Activated T-helper 1 cell treated with anti-CD3 and anti-CD28 coated beads, Interleukin-12 subunit alpha, Interleukin-12 subunit beta, Interleukin-2, Interleukin-4 antibody, amounts not matched to agents 30 ng/mL and 10 ng/mL and 1 ng/mL, durations not matched to agents 14 hours and 24 hours and 36 hours (primary cell): ENCODE results near the gene CDC25C. TPM values are rescaled to one million over a fixed set of nuclear protein-coding genes. Genes with fewer than 3 reads are reported as not detected.

Source experiments
- DNase-seq: peaks from one replicate; pipeline ENCODE4 v3.0.0; 2021; ENCODE audit warnings: low spot score
- H3K27ac Mint-ChIP-seq: one replicate; pipeline ENCODE4 v1.8.0; 2021; ENCODE audit warnings: mild to moderate bottlenecking, mixed read lengths
- H3K27me3 Mint-ChIP-seq: one replicate; pipeline ENCODE4 v1.8.0; 2022; ENCODE audit warnings: mild to moderate bottlenecking, moderate library complexity, mixed read lengths; ENCODE audit not compliant: insufficient read depth
- H3K36me3 Mint-ChIP-seq: one replicate; pipeline ENCODE4 v1.8.0; 2021; ENCODE audit warnings: low read depth, mixed read lengths
- H3K4me1 Mint-ChIP-seq: one replicate; pipeline ENCODE4 v1.8.0; 2021; ENCODE audit warnings: low read depth, mixed read lengths
- H3K4me3 Mint-ChIP-seq: one replicate; pipeline ENCODE4 v1.8.0; 2021; ENCODE audit warnings: mild to moderate bottlenecking, moderate library complexity, mixed read lengths
- H3K9me3 Mint-ChIP-seq: one replicate; pipeline ENCODE4 v1.8.0; 2021; ENCODE audit warnings: mixed read lengths
- intact Hi-C: fragments of 100-400 bp; cut with micrococcal nuclease; formaldehyde crosslinking; loops from one replicate; pipeline ENCODE4 v1.15.1; 2024
- total RNA-seq: library from RNA; stranded (reverse); gene quantifications from 2 replicates; pipeline ENCODE4 v1.2.3, GENCODE V29; 2022

CDC25C gene
- total RNA-seq, 1 donor from 2014 or later: 5.6 TPM

DNA sequence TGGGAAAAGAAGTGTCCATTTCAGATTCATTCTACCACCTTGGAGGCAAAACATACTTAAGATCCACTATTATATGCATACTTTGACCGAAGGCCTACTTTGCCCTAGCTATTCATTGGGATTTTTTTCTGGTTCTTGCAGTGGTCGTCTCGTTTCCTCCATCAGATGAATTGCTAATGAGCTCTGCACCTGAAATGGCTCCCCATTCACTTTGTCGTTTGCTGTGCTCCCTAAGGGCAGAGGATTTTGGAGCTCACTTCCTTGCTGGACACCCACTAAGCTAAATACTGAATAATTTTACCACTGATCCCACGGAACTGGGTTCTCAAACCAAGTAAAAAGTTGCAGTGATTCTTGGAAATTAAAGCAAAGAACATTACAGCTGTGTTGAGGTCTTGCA lies 22.8 kb upstream of the CDC25C start:
- Mint-ChIP-seq H3K4me3 (peak overlapping the region; percentile 100), H3K36me3 (peaks cover 9% of the 10 kb centered on the region), H3K4me1 (peaks cover 51% of the 10 kb centered on the region), H3K27ac (peak overlapping the region; percentile 97), H3K27me3 (peaks cover 3% of the 10 kb centered on the region), H3K9me3 (peaks cover 7% of the 10 kb centered on the region)
- intact Hi-C loops: loop anchor here (5.0 to 10.0 kb wide), 3 partner anchors 322 to 1210 kb away; partner anchors contain the start of genes FAM13B, HNRNPA0 and UBE2D2
- no peak for DNase-seq

DNA sequence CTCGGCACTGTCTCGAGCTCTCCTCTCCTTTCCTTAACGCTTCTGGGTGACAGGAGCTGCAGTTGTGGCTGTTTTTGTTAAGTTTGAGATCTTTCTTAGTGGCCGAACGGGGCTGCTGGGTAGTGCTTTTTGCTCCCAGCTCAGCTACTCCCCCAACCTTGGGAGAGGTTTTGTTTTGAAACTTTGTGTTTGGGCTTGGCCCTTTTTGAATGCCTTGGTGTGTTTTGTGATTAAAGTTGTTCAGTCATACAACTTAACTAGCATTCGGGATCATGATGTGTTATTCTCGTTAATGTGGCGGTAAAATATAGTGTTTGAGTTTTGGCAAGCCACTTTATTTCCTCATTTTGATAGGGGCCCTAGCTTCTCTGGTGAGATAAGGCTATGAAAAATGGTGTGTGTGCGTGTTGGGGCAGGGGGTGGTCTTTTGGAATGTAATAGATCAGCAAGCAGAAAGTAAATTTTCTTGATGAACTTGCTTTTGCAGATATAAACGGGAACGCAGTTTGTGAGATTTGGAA lies 22.0 kb upstream of the CDC25C start:
- H3K27ac Mint-ChIP-seq: peak overlapping the region; percentile 97
- peaks cover 3% of the 10 kb centered on the region for H3K27me3 Mint-ChIP-seq
- intact Hi-C loops: loop anchor here (5.0 to 10.0 kb wide), 3 partner anchors 321 to 1211 kb away; partner anchors contain the start of genes FAM13B, HNRNPA0 and UBE2D2
- peak overlapping the region; percentile 100 for H3K4me3 Mint-ChIP-seq
- H3K9me3 Mint-ChIP-seq: peaks cover 7% of the 10 kb centered on the region
- peaks cover 9% of the 10 kb centered on the region for H3K36me3 Mint-ChIP-seq
- DNase-seq: no peak
- peaks cover 51% of the 10 kb centered on the region for H3K4me1 Mint-ChIP-seq

DNA sequence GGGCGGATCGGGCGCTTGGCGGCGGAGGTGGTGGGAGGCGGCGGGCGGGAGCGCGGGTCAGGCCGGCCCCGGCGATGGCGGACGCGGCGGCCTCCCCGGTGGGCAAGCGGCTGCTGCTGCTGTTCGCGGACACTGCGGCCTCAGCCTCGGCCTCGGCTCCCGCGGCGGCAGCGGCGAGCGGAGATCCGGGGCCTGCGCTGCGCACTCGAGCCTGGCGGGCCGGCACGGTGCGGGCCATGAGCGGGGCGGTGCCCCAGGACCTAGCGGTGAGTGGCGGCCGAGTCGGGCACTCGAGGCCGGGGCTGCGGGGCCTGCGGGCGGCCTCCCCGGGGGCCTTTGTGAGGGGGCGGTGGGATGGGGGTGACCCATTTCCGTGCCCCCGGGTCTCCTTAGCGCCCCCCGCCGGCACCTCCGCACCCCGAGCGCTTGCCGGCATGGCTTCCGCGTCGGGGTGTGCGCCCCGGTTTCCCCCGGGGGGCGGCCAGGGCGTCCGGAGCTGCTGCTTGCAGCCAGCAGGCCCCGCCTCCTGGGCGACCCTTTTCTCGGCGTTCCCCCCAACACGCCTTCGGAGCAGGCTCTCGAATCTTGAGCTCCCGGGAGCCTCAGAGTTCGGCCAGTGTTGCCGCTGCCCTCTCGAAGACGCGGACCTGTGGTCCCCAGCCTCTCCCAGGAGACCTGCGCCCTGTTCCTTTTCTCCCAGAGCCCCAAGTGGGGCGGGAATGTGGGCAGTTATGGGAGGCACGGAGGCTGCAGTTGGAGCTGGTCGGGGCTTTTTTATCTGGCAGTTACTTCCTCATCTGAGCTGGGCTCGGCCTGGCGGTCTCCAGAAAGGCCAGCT lies 21.3 kb upstream of the CDC25C start:
- peaks cover 3% of the 10 kb centered on the region for H3K27me3 Mint-ChIP-seq
- H3K36me3 Mint-ChIP-seq: peaks cover 9% of the 10 kb centered on the region
- intact Hi-C loops: loop anchor here (1.0 to 10.0 kb wide), 9 partner anchors 15 to 1212 kb away; partner anchors contain the start of genes CDC23, CDC25C, ETF1 and FAM13B
- H3K27ac Mint-ChIP-seq: peak overlapping the region; percentile 97
- peaks cover 51% of the 10 kb centered on the region for H3K4me1 Mint-ChIP-seq
- peak overlapping the region; percentile 100 for H3K4me3 Mint-ChIP-seq
- peak; percentile 71 for DNase-seq
- peaks cover 7% of the 10 kb centered on the region for H3K9me3 Mint-ChIP-seq

DNA sequence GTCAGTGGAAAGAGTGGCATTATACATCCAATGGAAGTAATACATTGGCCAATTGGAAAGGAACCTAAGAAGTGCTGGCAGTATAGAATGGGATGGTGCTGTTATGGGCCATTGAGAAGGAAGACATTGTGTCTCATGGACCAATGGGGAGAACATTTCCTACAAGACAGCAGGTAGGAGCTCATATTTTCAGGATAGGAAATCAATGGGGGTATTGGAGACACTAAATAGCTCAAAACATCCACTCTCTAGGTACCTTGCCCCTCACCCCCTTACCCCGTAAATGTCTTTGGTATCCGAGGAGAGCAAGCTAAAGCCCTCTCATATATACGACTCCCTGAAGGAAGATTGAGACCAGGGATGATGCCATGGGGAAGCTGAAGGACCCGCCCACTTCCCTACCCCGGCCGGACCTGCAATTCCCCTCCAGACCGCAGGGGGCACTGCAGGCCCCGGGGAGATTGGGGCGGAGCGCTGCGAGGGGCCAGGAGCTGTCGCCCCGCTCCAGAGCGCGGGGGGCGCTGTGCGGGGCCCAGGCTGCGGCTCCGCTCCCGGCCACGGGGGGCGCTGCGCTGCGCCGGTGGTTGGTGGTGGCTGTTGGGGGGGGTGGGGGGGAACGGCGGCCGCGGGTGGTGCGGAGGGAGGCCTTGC lies 20.6 kb upstream of the CDC25C start, which contains the start of gene KDM3B:
TSS of gene KDM3B (plus strand) at position 615 of the 651 bp plus-strand sequence. CDS start 111 bp downstream, outside the sequence.
- Mint-ChIP-seq H3K27ac (peak within 1 kb of the TSS; percentile 97), H3K9me3 (peaks cover 7% of the 10 kb centered on the region)

DNA sequence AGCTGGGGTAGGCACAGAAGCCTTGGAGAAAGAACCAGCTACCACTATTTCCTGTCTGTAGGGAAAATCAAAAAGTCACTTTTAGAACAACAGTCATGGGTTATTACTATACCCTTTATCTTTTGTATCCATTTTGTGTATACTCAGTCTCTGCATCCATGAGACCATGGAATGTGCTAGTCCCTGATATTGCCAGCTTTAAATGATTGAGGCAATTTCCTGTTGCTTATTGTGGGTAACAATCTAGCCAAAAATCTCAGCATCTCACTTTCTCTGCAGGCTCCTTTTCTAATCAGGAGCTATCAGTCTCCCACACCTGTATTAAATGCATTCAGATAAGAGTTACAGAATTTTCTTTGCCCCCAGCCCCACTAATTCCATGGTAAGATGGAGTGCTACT lies 19.9 kb upstream of the CDC25C start:
- peaks cover 16% of the 10 kb centered on the region for H3K36me3 Mint-ChIP-seq
- intact Hi-C loops: loop anchor here (5.0 to 10.0 kb wide), 3 partner anchors 319 to 1213 kb away; partner anchors contain the start of genes FAM13B, HNRNPA0 and UBE2D2
- peaks cover 3% of the 10 kb centered on the region for H3K27me3 Mint-ChIP-seq
- H3K4me3 Mint-ChIP-seq: peak overlapping the region; percentile 81
- peaks cover 51% of the 10 kb centered on the region for H3K4me1 Mint-ChIP-seq
- DNase-seq: no peak
- H3K27ac Mint-ChIP-seq: peak overlapping the region; percentile 78
- peaks cover 7% of the 10 kb centered on the region for H3K9me3 Mint-ChIP-seq

More for the DNA sequence above, 20.6 kb upstream of the CDC25C start, which contains the start of gene KDM3B:
- intact Hi-C loops: loop anchor here (1.0 to 10.0 kb wide), 9 partner anchors 14 to 1213 kb away; partner anchors contain the start of genes CDC23, CDC25C, ETF1 and FAM13B
- peak; percentile 93 for DNase-seq
- Mint-ChIP-seq H3K36me3 (peaks cover 11% of the 10 kb centered on the region), H3K27me3 (peaks cover 3% of the 10 kb centered on the region), H3K4me1 (peaks cover 51% of the 10 kb centered on the region), H3K4me3 (peak within 1 kb of the TSS; percentile 100)

DNA sequence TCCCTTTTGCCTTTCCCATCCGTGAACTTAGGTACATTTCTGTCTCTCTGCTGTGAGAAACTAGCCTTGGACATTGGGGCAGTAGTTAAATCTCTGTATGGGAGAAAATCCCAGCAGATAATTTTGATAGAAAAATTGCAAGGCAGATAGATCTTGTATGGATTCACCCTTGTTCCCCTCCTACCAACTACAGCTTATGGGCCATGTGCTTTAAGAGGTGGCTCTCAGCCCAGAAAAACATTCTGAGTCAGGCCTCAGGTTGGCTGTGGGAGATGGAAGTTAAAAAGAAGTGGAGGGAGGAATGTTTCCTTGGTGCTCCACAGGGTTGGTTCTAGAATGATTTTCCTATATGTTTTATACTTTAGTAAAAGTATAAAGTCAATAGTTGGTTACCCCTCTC lies 19.5 kb upstream of the CDC25C start:
- H3K9me3 Mint-ChIP-seq: peaks cover 7% of the 10 kb centered on the region
- intact Hi-C loops: loop anchor here (5.0 to 10.0 kb wide), 3 partner anchors 319 to 1214 kb away; partner anchors contain the start of genes FAM13B, HNRNPA0 and UBE2D2

DNA sequence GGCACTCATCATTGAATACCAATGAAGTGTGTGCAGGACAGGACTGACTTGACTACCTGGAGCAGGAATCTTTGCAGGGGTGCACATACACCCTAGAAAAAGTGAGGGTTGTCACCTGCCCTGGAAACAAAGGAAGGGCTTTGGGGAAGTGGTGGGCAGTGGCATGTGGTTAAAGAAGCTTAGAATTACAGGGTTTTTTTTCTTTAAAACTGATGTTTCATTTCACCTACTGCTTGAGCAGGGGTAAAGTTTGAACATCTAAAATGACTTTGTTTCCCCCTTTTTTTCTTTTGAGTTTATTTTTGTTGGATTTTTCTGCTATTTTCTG lies 18.9 kb upstream of the CDC25C start:
- no peak for DNase-seq
- peaks cover 42% of the 10 kb centered on the region for H3K4me1 Mint-ChIP-seq
- H3K36me3 Mint-ChIP-seq: peaks cover 20% of the 10 kb centered on the region
- peaks cover 7% of the 10 kb centered on the region for H3K9me3 Mint-ChIP-seq
- peaks cover 3% of the 10 kb centered on the region for H3K27me3 Mint-ChIP-seq
- H3K27ac Mint-ChIP-seq: peak overlapping the region; percentile 69
- intact Hi-C loops: loop anchor here (5.0 to 10.0 kb wide), 3 partner anchors 318 to 1214 kb away; partner anchors contain the start of genes FAM13B, HNRNPA0 and UBE2D2
- peak overlapping the region; percentile 32 for H3K4me3 Mint-ChIP-seq

More for the DNA sequence above, 19.5 kb upstream of the CDC25C start:
- peaks cover 48% of the 10 kb centered on the region for H3K4me1 Mint-ChIP-seq
- H3K4me3 Mint-ChIP-seq: no peak overlapping the region
- H3K36me3 Mint-ChIP-seq: peaks cover 16% of the 10 kb centered on the region
- H3K27me3 Mint-ChIP-seq: peaks cover 3% of the 10 kb centered on the region
- no peak for DNase-seq
- no peak overlapping the region for H3K27ac Mint-ChIP-seq

DNA sequence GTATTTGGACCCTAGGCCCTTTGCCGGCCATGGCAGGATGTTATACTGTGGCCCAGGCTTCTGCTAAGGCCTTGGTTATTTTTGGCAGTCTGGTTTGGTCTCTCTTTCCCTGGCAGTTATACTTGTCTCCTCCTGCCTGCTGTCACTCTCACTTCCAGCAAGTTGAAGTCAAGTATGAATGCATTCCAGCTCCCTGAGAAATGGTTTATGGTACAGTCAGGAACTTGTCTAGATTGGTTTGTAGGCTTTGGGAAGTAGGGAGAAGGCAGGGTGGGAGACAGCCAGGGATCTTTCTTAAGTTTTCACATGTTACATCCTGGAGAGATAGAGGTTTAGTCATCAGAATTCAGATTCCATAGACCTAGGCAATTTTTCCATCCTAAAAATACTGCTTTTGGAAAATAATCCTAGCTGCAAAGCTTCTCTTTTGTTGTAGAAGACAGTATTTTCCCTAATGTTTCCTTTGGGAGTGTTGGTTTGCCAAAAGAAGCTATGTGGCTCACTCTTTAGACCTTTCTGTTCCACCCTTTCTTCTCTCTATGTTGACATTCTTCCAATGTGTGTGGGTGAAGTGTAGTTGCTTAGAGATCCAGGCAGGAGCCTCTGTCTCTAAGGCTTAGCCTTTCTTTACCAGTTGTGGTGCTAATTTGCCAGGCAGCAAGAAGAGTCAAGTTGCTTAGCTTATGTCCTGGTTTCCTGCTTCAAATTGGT lies 18.4 kb upstream of the CDC25C start:
- peaks cover 3% of the 10 kb centered on the region for H3K27me3 Mint-ChIP-seq
- DNase-seq: no peak
- H3K4me3 Mint-ChIP-seq: no peak overlapping the region
- peaks cover 7% of the 10 kb centered on the region for H3K9me3 Mint-ChIP-seq
- peaks cover 37% of the 10 kb centered on the region for H3K4me1 Mint-ChIP-seq
- peaks cover 25% of the 10 kb centered on the region for H3K36me3 Mint-ChIP-seq
- intact Hi-C loops: loop anchor here (5.0 to 10.0 kb wide), 3 partner anchors 318 to 1215 kb away; partner anchors contain the start of genes FAM13B, HNRNPA0 and UBE2D2
- H3K27ac Mint-ChIP-seq: peak overlapping the region; percentile 32

DNA sequence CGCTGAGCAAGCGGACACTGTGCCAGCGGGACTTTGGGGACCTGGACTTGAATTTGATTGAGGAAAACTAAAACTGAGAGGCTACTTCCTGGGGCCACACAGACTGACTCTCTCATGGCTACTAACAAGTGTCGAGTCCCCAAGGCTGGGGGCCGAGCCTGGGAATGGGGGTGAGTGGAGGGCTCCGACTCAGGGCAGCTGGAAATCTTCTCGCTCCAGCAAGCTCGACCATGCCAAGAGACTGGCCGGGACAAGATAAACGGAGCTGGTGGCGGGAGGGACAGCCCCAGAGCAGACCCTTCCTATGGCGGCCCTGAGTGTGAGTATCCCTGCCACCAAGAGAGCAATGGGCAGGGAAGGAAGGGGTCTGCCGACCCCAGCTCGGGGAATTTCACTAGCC lies 15.3 kb upstream of the CDC25C start:
- intact Hi-C loops: no loop called here
- peaks cover 22% of the 10 kb centered on the region for H3K4me1 Mint-ChIP-seq
- no peak overlapping the region for H3K27ac Mint-ChIP-seq

DNA sequence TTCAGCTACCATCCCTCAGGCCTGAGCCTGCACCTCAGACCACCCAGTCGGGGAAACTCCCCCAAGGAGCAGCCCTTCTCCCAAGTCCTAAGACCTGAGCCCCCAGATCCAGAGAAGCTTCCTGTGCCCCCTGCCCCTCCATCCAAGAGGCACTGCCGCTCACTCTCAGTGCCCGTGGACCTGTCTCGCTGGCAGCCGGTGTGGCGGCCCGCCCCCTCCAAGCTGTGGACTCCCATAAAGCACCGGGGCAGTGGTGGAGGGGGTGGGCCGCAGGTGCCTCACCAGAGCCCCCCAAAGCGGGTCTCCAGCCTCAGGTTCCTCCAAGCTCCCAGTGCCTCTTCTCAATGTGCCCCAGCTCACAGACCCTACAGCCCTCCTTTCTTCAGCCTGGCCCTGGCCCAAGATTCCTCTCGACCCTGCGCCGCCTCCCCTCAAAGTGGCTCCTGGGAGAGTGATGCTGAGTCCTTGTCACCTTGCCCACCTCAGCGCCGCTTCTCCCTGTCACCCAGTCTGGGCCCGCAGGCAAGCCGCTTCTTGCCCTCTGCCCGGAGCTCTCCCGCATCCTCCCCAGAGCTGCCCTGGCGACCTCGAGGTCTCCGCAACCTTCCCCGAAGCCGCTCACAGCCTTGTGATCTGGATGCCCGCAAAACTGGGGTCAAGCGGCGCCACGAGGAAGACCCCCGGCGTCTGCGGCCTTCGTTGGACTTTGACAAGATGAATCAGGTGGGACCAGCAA lies 13.5 kb upstream of the CDC25C start:
- intact Hi-C loops: no loop called here
- Mint-ChIP-seq H3K4me1 (peaks cover 28% of the 10 kb centered on the region), H3K36me3 (peaks cover 47% of the 10 kb centered on the region), H3K27ac (no peak overlapping the region), H3K27me3 (no peaks in the 10 kb centered on the region), H3K4me3 (no peak overlapping the region), H3K9me3 (no peaks in the 10 kb centered on the region)
- no peak for DNase-seq

More for the DNA sequence above, 15.3 kb upstream of the CDC25C start:
- H3K36me3 Mint-ChIP-seq: peaks cover 38% of the 10 kb centered on the region
- H3K27me3 Mint-ChIP-seq: peaks cover 2% of the 10 kb centered on the region
- DNase-seq: no peak
- H3K9me3 Mint-ChIP-seq: peaks cover 3% of the 10 kb centered on the region
- H3K4me3 Mint-ChIP-seq: no peak overlapping the region

DNA sequence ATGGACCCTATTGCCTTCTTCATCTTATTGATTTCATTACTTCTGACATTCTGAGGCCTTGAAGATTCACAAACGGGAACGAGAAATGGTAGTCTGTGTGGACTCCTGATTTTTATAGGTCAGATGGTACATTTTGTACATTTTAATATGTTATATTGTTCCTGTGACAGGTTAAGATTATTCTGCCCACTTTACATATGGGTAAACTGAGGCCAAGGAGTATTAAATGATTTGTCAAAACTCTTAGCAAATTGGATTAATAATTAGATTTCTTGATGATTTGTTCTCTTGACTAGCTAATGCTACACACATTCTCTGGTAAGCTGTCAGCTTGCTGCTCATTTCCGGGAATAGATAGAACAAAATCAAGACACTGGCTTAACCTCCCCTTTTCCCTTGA lies 8.4 kb upstream of the CDC25C start:
- H3K36me3 Mint-ChIP-seq: peaks cover 32% of the 10 kb centered on the region
- intact Hi-C loops: no loop called here
- H3K4me3 Mint-ChIP-seq: peak overlapping the region; percentile 94
- peaks cover 49% of the 10 kb centered on the region for H3K4me1 Mint-ChIP-seq
- H3K27me3 Mint-ChIP-seq: no peaks in the 10 kb centered on the region
- H3K27ac Mint-ChIP-seq: peak overlapping the region; percentile 23
- no peaks in the 10 kb centered on the region for H3K9me3 Mint-ChIP-seq
- no peak for DNase-seq
